IMR-90 (cell line): ENCODE results near the gene RSU1. TPM values are rescaled to one million over a fixed set of nuclear protein-coding genes. Genes with fewer than 3 reads are reported as not detected.

Experiments used
- ATAC-seq: fragments of 200-7000 bp; cut with Tn5 transposase; 2 replicates; pipeline ENCODE4 v1.9.1; 2020; ENCODE audit warnings: low read depth, mild to moderate bottlenecking, moderate library complexity
- BruUV-seq: library from RNA; stranded (reverse); fragments of 400-500 nt; replicated peaks from 2 replicates; lab custom pipeline; 2021; lab: Mats Ljungman, UMichigan
- CTCF ChIA-PET: fragments of 300-600 bp; formaldehyde crosslinking; extraction: SDS; loops from one replicate; lab custom pipeline; 2021; ENCODE audit warnings: antibody characterized with exemption; lab: Yijun Ruan, JAX
- POLR2A ChIA-PET: fragments of 300-600 bp; sonication (Branson Sonifier 250); formaldehyde crosslinking; loops from one replicate; lab custom pipeline; 2022; ENCODE audit warnings: antibody characterized with exemption; ENCODE audit not compliant: unreplicated experiment; lab: Charles Lee
- DNase-seq: peaks from one replicate; pipeline ENCODE4 v3.0.0; 2013
- H2AFZ ChIP-seq: replicated peaks from 2 replicates; pipeline ENCODE3; 2013; ENCODE audit warnings: low read length, mild to moderate bottlenecking; ENCODE audit not compliant: poor library complexity
- H2AK5ac ChIP-seq: 2 replicates; pipeline ENCODE4 v1.6.1; 2013; ENCODE audit warnings: low read depth, low read length, inconsistent platforms
- H2AK9ac ChIP-seq: replicated peaks from 2 replicates; pipeline ENCODE3; 2013; ENCODE audit warnings: mild to moderate bottlenecking, low read depth, low read length, moderate library complexity; ENCODE audit not compliant: poor library complexity
- H2BK120ac ChIP-seq: 2 replicates; pipeline ENCODE4 v1.6.1; 2013; ENCODE audit warnings: low read depth, low read length, inconsistent platforms
- H2BK15ac ChIP-seq: 3 replicates; pipeline ENCODE4 v1.6.1; 2013; ENCODE audit warnings: low read depth, low read length, inconsistent platforms
- H2BK20ac ChIP-seq: 2 replicates; pipeline ENCODE4 v1.6.1; 2013; ENCODE audit warnings: low read depth, mild to moderate bottlenecking, inconsistent platforms, low read length, moderate library complexity
- H2BK5ac ChIP-seq: 2 replicates; pipeline ENCODE4 v1.6.1; 2013; ENCODE audit warnings: mild to moderate bottlenecking, low read depth, low read length, inconsistent platforms; ENCODE audit not compliant: poor library complexity, severe bottlenecking
- H3K14ac ChIP-seq: replicated peaks from 2 replicates; pipeline ENCODE4 v1.6.1; 2013; ENCODE audit warnings: low read depth, low read length, inconsistent platforms
- H3K18ac ChIP-seq: 2 replicates; pipeline ENCODE4 v1.6.1; 2013; ENCODE audit warnings: low read depth, low read length, control low read depth
- H3K23ac ChIP-seq: 2 replicates; pipeline ENCODE4 v1.6.1; 2013; ENCODE audit warnings: low read depth, low read length, inconsistent platforms
- H3K27ac ChIP-seq: 2 replicates; pipeline ENCODE4 v1.5.1; 2013; ENCODE audit warnings: mild to moderate bottlenecking, control low read depth, low read length; ENCODE audit not compliant: insufficient read depth
- H3K27me3 ChIP-seq: 2 replicates; pipeline ENCODE4 v1.6.1; 2013; ENCODE audit warnings: low read length; ENCODE audit not compliant: control insufficient read depth, insufficient read depth
- H3K36me3 ChIP-seq: 2 replicates; pipeline ENCODE4 v1.6.1; 2013; ENCODE audit warnings: low read length, mixed read lengths; ENCODE audit not compliant: control insufficient read depth, insufficient read depth
- H3K4ac ChIP-seq: 2 replicates; pipeline ENCODE4 v1.6.1; 2013; ENCODE audit warnings: low read depth, low read length, inconsistent platforms
- H3K4me1 ChIP-seq: 2 replicates; pipeline ENCODE4 v1.6.1; 2013; ENCODE audit warnings: low read length, mixed read lengths; ENCODE audit not compliant: control insufficient read depth, insufficient read depth
- H3K4me2 ChIP-seq: 2 replicates; pipeline ENCODE4 v1.6.1; 2013; ENCODE audit warnings: low read depth, mild to moderate bottlenecking, control low read depth, low read length, moderate library complexity
- H3K4me3 ChIP-seq: 2 replicates; pipeline ENCODE4 v1.5.1; 2013; ENCODE audit warnings: low read depth, mild to moderate bottlenecking, control low read depth, low read length, moderate library complexity; ENCODE audit not compliant: insufficient read depth
- H3K56ac ChIP-seq: 2 replicates; pipeline ENCODE4 v1.6.1; 2013; ENCODE audit warnings: low read length, inconsistent platforms; ENCODE audit not compliant: insufficient read depth; ENCODE audit errors: extremely low read depth
- H3K79me1 ChIP-seq, 2 experiments: 2 replicates each; pipeline ENCODE4 v1.6.1; 2013; ENCODE audit warnings: low read length in 2 of 2, inconsistent platforms in 1 of 2, low read depth in 1 of 2
- H3K9ac ChIP-seq: 2 replicates; pipeline ENCODE4 v1.6.1; 2013; ENCODE audit warnings: low read depth, low read length, control low read depth
- H3K9me1 ChIP-seq: 2 replicates; pipeline ENCODE4 v1.6.1; 2013; ENCODE audit warnings: low read length, inconsistent platforms; ENCODE audit not compliant: insufficient read depth
- H3K9me3 ChIP-seq: 2 replicates; pipeline ENCODE4 v1.6.1; 2013; ENCODE audit warnings: low read length; ENCODE audit not compliant: control insufficient read depth, insufficient read depth
- H4K20me1 ChIP-seq: 2 replicates; pipeline ENCODE4 v1.6.1; 2013; ENCODE audit warnings: low read length, inconsistent platforms; ENCODE audit not compliant: insufficient read depth
- H4K5ac ChIP-seq: 2 replicates; pipeline ENCODE4 v1.6.1; 2013; ENCODE audit warnings: mild to moderate bottlenecking, low read depth, low read length, control low read depth
- H4K8ac ChIP-seq, 2 experiments: 2 replicates each; pipeline ENCODE4 v1.6.1; 2013; ENCODE audit warnings: low read depth in 2 of 2, low read length in 2 of 2, control low read depth in 1 of 2, inconsistent platforms in 1 of 2
- H4K91ac ChIP-seq: 2 replicates; pipeline ENCODE4 v1.6.1; 2013; ENCODE audit warnings: low read depth, low read length, inconsistent platforms; ENCODE audit not compliant: insufficient read depth
- CEBPB ChIP-seq: IDR thresholded peaks from 2 replicates; pipeline ENCODE4 v1.6.1; 2012; ENCODE audit warnings: low read depth, low read length, improper control_type of control experiment
- RCOR1 ChIP-seq: IDR thresholded peaks from 2 replicates; pipeline ENCODE4 v1.6.1; 2012; ENCODE audit warnings: mild to moderate bottlenecking, low read length, improper control_type of control experiment; ENCODE audit not compliant: insufficient replicate concordance
- WGBS, 2 experiments: methylation state at CpG; one replicate each; pipeline versions ENCODE4 v1.1.5 to v1.1.7; 2013; ENCODE audit warnings: missing lambda C conversion rate in 2 of 2; ENCODE audit not compliant: insufficient read length in 1 of 2; ENCODE audit errors: extremely low coverage in 2 of 2; 5-methylcytosine and 5-hydroxymethylcytosine counted together
- dilution Hi-C: fragments of 300-500 bp; cut with HindIII; formaldehyde crosslinking; loops from one replicate; pipeline ENCODE4 v1.14.3; 2018; ENCODE audit warnings: low sequenced_read_pairs; ENCODE audit not compliant: unreplicated experiment
- in situ Hi-C: fragments of 300-500 bp; cut with MboI; formaldehyde crosslinking; loops from 3 replicates; pipeline ENCODE4 v1.14.3; 2019; ENCODE audit warnings: low sequenced_read_pairs, inconsistent platforms, mixed read lengths
- intact Hi-C: fragments of 100-400 bp; cut with micrococcal nuclease; formaldehyde crosslinking; loops from 2 replicates; pipeline ENCODE4 v1.10.0; 2022
- polyA plus RNA-seq, 3 experiments: library from polyadenylated mRNA; depleted of rRNA; stranded (reverse); fragments of >200 nt; gene quantifications; 2 replicates each; pipeline ENCODE4 v1.2.3, GENCODE V29; 2012; ENCODE audit warnings: low replicate concordance in 1 of 3
- total RNA-seq: library from RNA; depleted of rRNA; stranded (reverse); fragments of >200 nt; gene quantifications from 2 replicates; pipeline ENCODE4 v1.2.3, GENCODE V29; 2012

The RSU1 gene
- total and polyA plus RNA-seq, 2 of the 4 experiments (the other 2 are of a cell fraction) = 134 to 148 TPM

DNA sequence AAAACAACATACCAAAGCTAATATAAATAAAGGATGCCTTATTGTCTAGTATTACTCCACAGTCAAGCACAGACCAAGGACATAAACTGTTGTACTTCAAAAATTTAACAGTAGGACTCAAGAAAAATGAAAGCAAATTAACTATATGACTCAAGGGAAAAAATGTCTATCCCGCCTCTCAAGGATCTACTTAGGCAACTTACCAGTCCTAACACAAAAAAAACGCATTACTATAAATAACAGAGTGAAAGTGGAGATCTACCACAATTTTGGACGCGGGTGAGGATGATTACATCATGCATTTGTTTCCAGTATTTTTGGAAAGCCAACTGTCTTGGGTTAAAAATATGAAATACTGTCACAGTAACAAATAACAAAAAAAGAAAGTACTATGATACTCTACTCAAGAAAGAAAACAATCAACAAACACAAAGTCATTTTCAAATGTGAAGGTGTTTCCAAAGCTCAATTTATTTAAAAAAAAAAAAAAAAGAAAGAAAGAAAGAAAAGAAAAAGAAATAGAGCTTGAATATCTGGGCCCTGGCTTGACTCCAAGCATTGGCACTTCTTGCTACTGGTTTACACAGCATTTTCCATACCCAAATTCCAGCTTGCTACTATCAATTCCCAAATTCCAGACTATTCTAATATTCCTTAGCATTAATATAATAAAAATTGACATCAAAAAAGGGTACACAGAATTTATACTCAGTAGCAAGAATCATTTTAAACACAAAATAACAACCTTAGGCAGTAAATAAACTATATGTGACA, 99.4 kb downstream of the RSU1 start:
- H3K9me1 ChIP-seq = peaks cover 13% of the 10 kb centered on the region; the same call in 1 of the 2 replicates
- ATAC-seq (peak; percentile 82), DNase-seq (peak; percentile 76)
- peak overlapping the region; percentile 68 for H3K4me2 ChIP-seq
- H3K4ac ChIP-seq = no peak overlapping the region
- no peak overlapping the region for H4K8ac ChIP-seq
- peaks cover 9 to 21% of the 10 kb centered on the region in 2 experiments for H3K79me1 ChIP-seq
- ChIA-PET POLR2A (interaction anchor here (0.6 kb wide), 1 partner anchor 36 kb away, joined by 3 read pairs; no protein-coding TSS in a partner anchor), CTCF (no interaction called here)
- no peak overlapping the region for H4K91ac ChIP-seq
- no peak overlapping the region for H2AFZ ChIP-seq
- no peak overlapping the region for H3K56ac ChIP-seq
- no peak overlapping the region for H2AK9ac ChIP-seq
- peak; percentile 60 for TF ChIP-seq CEBPB
- no peak for TF ChIP-seq RCOR1
- no CpG with 5 or more reads among the region's 4 CpGs for WGBS, 2 experiments
- no TSS peak for BruUV-seq
- H3K4me1 ChIP-seq = no peaks in the 10 kb centered on the region
- no peak overlapping the region for H3K23ac ChIP-seq
- H2BK20ac ChIP-seq = no peak overlapping the region
- no peak overlapping the region for H3K18ac ChIP-seq
- H2AK5ac ChIP-seq = no peak overlapping the region
- H4K20me1 ChIP-seq = peaks cover 5% of the 10 kb centered on the region; the same call in 1 of the 2 replicates
- H2BK15ac ChIP-seq = no peak overlapping the region
- H3K36me3 ChIP-seq = peaks cover 2% of the 10 kb centered on the region; the same call in 1 of the 2 replicates
- H3K27me3 ChIP-seq = no peaks in the 10 kb centered on the region
- in situ Hi-C loops (no loop called here), intact Hi-C loops (no loop called here), dilution Hi-C loops (no loop called here)
- no peak overlapping the region for H3K27ac ChIP-seq
- no peak overlapping the region for H2BK120ac ChIP-seq
- H3K9me3 ChIP-seq = peaks cover 6% of the 10 kb centered on the region
- no peak overlapping the region for H4K5ac ChIP-seq
- H3K4me3 ChIP-seq = no peak overlapping the region
- H3K14ac ChIP-seq = no peak overlapping the region
- no peak overlapping the region for H3K9ac ChIP-seq
- no peak overlapping the region for H2BK5ac ChIP-seq
